Mucosa of descending colon (tissue), 3 donors: ENCODE data around the gene CHPF. TPM values are rescaled to one million over a fixed set of nuclear protein-coding genes. Genes with fewer than 3 reads are reported as not detected.

Experiments used
- ATAC-seq: fragments of 200-7000 bp; cut with Tn5 transposase; one replicate; pipeline ENCODE4 v1.9.1; 2020; ENCODE audit warnings: mild to moderate bottlenecking, moderate library complexity
- DNase-seq, 3 donors: peaks; one replicate each; pipeline ENCODE4 v3.0.0-alpha.2; 2020
- H3K36me3 ChIP-seq: fragments of 200-600 bp; one replicate; pipeline ENCODE4 v1.8.0; 2021; ENCODE audit warnings: low read depth, mild to moderate bottlenecking
- H3K4me1 ChIP-seq: fragments of 200-600 bp; one replicate; pipeline ENCODE4 v1.8.0; 2021; ENCODE audit warnings: low read depth, mild to moderate bottlenecking
- H3K4me3 ChIP-seq: fragments of 200-600 bp; one replicate; pipeline ENCODE4 v1.8.0; 2021; ENCODE audit warnings: mild to moderate bottlenecking
- H3K9me3 ChIP-seq: fragments of 200-600 bp; one replicate; pipeline ENCODE4 v1.8.0; 2021; ENCODE audit warnings: mild to moderate bottlenecking
- intact Hi-C, 2 donors: fragments of 100-400 bp; cut with DNase I in 1 of 2; cut with micrococcal nuclease in 1 of 2; formaldehyde crosslinking; loops; one replicate each; pipeline versions ENCODE4 v1.11.0 to v1.11.1; 2022; cut with DNase I, micrococcal nuclease
- total RNA-seq, 3 donors: library from RNA; stranded (reverse); fragmentation: NEBNext Ultra II Directional in 2 of 3; extraction: Animal tissue kit (Norgen Biotek cat#: 25700) in 2 of 3; gene quantifications; one replicate each; pipeline versions ENCODE4 v1.2.1 to v1.2.4, GENCODE V29; 2021 to 2023
- TF ChIP-seq, protein P1 (sequence below): fragments of 200-600 bp; IDR thresholded peaks from one replicate; pipeline ENCODE4 v1.8.0; 2022; ENCODE audit warnings: antibody characterized with exemption, mild to moderate bottlenecking
- donor health status: DM: no; HTN: no; CAD: no; lungs with moderate emphysema.
- donor health status: DM: no; HTN: no; CAD: no.
- donor health status: DM: no; HTN: yes; CAD: no.

The CHPF gene
- total RNA-seq, 3 donors from 2014 or later = 19.4 to 25.9 (median 20.5) TPM

DNA sequence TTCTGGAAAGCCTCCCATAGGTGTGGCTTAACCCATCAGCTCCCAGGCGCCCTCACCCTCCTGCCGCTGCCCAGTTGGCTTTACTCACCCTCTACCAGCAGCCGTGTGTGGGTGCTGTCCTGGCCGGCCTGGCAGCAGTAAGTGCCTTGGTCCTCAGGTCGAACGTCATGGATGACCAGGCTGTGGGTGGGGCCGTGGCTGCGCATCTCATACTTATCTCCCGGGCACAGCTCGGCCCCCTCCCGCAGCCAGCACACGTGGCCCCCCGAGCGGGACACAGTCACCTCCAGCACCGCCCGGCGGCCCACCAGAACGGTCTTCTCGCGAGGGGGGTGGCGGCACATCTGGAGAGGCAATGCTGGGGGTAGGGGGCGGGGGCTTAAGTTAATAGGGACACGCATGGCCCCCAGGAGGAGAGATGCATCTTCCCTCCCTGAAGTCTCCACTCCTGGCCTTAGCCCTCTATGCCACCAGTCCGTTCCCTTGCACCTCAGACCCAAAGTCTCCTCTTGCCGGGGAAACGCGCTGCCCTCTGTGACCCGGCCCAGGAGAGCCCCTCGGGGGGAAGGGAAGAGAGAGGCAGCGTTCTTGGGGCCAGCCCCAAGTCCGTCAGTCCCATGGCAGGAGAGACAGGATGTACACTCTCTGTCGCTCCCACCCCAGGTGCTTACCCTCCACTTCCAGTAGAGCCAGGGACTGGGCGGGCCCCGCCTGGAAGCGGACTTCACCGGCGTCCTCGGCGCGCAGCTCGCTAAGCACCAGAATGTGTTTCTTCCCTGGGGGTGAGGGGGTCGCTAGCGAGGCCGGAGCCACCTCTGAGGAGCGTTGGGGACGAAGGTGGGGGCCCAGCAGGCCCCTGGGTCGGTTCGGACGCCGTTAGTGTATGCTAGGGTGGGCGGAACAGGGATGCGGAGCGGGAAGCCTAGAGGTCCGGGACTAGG is 8.1 kb upstream of the CHPF start:
- DNase-seq (peak in 1 of 3 donors; percentile 57), ATAC-seq (peak; percentile 33)
- H3K4me3 ChIP-seq = no peak overlapping the region
- intact Hi-C loops = no loop called here
- no peaks in the 10 kb centered on the region for H3K36me3 ChIP-seq
- H3K4me1 ChIP-seq = peaks cover 13% of the 10 kb centered on the region
- H3K9me3 ChIP-seq = no peaks in the 10 kb centered on the region
- TF ChIP-seq, protein P1, sequence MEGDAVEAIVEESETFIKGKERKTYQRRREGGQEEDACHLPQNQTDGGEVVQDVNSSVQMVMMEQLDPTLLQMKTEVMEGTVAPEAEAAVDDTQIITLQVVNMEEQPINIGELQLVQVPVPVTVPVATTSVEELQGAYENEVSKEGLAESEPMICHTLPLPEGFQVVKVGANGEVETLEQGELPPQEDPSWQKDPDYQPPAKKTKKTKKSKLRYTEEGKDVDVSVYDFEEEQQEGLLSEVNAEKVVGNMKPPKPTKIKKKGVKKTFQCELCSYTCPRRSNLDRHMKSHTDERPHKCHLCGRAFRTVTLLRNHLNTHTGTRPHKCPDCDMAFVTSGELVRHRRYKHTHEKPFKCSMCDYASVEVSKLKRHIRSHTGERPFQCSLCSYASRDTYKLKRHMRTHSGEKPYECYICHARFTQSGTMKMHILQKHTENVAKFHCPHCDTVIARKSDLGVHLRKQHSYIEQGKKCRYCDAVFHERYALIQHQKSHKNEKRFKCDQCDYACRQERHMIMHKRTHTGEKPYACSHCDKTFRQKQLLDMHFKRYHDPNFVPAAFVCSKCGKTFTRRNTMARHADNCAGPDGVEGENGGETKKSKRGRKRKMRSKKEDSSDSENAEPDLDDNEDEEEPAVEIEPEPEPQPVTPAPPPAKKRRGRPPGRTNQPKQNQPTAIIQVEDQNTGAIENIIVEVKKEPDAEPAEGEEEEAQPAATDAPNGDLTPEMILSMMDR = no peak

DNA sequence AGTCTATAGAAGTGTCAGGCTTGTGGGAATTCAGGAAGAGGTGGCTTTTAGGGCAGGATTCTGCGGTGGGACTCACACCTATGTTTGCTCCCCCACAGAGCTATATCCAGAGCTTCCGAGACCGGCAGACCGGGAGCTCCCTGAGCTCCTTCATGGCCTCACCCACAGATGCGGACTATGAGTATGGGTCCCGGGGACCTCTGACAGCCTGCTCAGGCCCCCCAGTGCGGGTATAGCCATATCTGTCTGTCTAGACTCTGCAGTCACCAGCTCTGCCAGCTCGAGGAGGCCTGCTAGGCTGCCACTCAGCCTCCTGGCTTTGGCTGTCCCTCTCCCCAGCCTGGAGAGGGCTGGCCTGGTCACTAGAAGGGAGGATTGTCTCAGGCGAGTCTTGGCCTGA is 6.0 kb upstream of the CHPF start:
- intact Hi-C loops = no loop called here

DNA sequence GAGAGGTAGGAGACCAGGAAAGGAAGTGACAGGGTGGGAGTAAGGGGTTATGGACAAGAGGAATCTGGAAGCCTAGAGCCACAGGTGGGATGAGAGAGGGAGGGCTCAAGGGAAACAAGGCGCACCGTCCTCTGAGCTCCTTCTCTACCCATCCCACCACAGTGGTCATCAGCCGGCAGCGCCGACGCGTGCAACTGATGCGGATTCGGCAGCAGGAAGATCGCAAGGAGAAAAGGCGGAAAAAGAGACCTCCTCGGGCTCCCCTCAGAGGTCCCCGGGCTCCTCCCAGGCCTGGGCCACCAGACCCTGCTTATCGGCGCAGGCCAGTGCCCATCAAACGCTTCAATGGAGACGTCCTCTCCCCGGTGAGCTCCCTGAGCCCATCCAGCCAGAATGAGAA is 5.4 kb upstream of the CHPF start:
- TF ChIP-seq, protein P1 = no peak
- Histone ChIP-seq H3K4me3 (no peak overlapping the region), H3K36me3 (no peaks in the 10 kb centered on the region), H3K4me1 (peaks cover 19% of the 10 kb centered on the region), H3K9me3 (no peaks in the 10 kb centered on the region)
- DNase-seq = no peak
- ATAC-seq = no peak
- intact Hi-C loops = no loop called here

More for the DNA sequence above, 6.0 kb upstream of the CHPF start:
- Histone ChIP-seq H3K9me3 (no peaks in the 10 kb centered on the region), H3K36me3 (no peaks in the 10 kb centered on the region), H3K4me1 (peaks cover 13% of the 10 kb centered on the region), H3K4me3 (no peak overlapping the region)
- DNase-seq (no peak), ATAC-seq (no peak)
- TF ChIP-seq, protein P1 = no peak

DNA sequence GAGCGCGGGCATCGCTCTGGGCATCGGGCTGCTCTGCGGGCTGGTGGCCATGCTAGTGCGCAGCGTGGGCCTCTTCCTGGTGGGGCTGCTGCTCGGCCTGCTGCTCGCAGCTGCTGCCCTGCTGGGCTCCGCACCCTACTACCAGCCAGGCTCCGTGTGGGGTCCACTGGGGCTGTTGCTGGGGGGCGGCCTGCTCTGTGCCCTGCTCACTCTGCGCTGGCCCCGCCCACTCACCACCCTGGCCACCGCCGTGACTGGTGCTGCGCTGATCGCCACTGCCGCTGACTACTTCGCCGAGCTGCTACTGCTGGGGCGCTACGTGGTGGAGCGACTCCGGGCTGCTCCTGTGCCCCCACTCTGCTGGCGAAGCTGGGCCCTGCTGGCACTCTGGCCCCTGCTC is 4.0 kb upstream of the CHPF start:
- intact Hi-C loops = no loop called here
- H3K4me1 ChIP-seq = peaks cover 12% of the 10 kb centered on the region
- H3K9me3 ChIP-seq = no peaks in the 10 kb centered on the region
- ATAC-seq = no peak
- H3K36me3 ChIP-seq = no peaks in the 10 kb centered on the region
- DNase-seq = no peak
- no peak overlapping the region for H3K4me3 ChIP-seq
- TF ChIP-seq, protein P1 = no peak

DNA sequence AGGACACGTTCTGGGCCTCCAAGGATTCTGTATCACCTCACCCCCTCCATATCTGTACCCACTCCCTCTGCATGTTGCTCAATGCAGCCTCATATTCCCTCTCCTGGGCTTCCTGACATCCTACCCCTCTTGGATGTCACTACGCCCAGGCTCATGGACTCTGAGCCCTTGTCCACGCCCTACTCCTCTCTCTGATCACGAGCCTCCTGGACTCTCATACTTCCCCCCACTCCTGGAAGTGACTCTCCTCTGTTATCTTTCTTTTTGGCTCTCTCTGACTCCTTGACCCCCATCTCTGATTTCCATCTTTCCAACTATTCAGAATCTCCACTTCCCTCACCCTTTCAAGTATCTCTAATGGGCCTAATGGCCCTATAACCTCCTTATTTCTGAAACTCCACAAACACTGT is 2.3 kb upstream of the CHPF start:
- H3K9me3 ChIP-seq = no peaks in the 10 kb centered on the region
- TF ChIP-seq, protein P1 = no peak
- intact Hi-C loops = no loop called here
- H3K4me1 ChIP-seq = peaks cover 15% of the 10 kb centered on the region
- no peak for ATAC-seq
- no peaks in the 10 kb centered on the region for H3K36me3 ChIP-seq
- no peak overlapping the region for H3K4me3 ChIP-seq
- DNase-seq = no peak
